ENCODE measurements around the gene PHF5A.

PHF5A gene

DNA sequence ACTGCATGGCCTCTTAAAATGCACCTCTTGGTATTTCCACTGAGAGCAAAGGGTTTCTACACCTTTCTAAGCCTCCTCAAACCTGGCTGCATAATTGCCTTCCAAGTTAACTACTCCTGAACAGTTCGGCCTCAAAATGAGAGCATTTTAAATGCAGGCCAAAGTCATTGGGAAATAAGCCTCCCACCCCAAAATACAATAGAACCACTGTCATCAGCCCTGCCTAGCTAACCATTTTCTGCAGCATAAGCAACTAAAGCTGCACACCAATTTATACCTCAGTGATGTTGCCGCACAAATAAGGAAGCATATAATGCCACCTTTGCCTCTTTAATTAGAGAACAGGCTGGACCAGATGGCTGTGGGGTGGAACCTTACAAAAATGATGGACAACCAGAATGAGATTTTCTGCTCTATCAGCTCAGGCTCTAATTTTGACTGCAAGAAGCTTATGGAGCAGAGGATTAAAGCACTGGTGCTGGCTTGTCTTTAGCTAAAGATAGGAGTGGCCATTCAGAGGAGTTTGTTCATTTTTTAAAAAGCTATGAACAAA, 26.2 kb downstream of the PHF5A start:
- TF ChIP-seq TAF1 (IDR thresholded peaks at IDR 0.05; ENCODE audit: borderline replicate concordance, insufficient read depth, low read length) (no peak), POLR2AphosphoS5 (IDR thresholded peaks at IDR 0.05; ENCODE audit: low read depth, low read length) (no peak), SIN3A (IDR thresholded peaks at IDR 0.05; ENCODE audit: borderline replicate concordance, insufficient read depth, low read length) (no peak), REST (IDR thresholded peaks at IDR 0.05; ENCODE audit: insufficient read depth in 1 of 2, low read depth in 2 of 2, low read length in 2 of 2) (no peak), FOXP2 (optimal IDR thresholded peaks at IDR 0.05; ENCODE audit: borderline replicate concordance, extremely low read depth, extremely low read length, insufficient read depth) (no peak)

DNA sequence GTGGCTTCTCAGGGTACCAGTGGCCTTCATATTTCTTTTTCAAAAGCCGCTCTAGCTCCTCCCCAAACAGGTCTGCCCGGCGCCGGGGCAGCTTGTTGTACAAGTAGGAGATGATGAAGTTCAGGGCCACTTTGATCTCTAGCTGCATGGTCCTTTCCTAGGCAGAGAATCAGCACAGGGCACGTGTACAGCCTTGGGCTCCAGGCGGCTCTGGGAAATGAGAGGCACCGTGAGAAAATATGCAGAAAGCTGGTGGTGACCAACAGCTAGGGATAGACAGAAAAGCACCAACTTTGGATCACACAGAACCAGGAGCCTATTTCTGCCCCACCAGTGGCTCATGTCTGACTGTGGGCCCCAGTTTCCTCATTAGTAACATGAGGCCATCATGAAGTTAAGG, 31.3 kb downstream of the PHF5A start:
- no peak for TF ChIP-seq TAF1 (IDR thresholded peaks at IDR 0.05; ENCODE audit: borderline replicate concordance, insufficient read depth, low read length)
- no peak for TF ChIP-seq SIN3A (IDR thresholded peaks at IDR 0.05; ENCODE audit: borderline replicate concordance, insufficient read depth, low read length)
- no peak for TF ChIP-seq FOXP2 (optimal IDR thresholded peaks at IDR 0.05; ENCODE audit: borderline replicate concordance, extremely low read depth, extremely low read length, insufficient read depth)
- no peak for TF ChIP-seq POLR2AphosphoS5 (IDR thresholded peaks at IDR 0.05; ENCODE audit: low read depth, low read length)
- TF ChIP-seq REST (IDR thresholded peaks at IDR 0.05; ENCODE audit: insufficient read depth in 1 of 2, low read depth in 2 of 2, low read length in 2 of 2) = no peak

DNA sequence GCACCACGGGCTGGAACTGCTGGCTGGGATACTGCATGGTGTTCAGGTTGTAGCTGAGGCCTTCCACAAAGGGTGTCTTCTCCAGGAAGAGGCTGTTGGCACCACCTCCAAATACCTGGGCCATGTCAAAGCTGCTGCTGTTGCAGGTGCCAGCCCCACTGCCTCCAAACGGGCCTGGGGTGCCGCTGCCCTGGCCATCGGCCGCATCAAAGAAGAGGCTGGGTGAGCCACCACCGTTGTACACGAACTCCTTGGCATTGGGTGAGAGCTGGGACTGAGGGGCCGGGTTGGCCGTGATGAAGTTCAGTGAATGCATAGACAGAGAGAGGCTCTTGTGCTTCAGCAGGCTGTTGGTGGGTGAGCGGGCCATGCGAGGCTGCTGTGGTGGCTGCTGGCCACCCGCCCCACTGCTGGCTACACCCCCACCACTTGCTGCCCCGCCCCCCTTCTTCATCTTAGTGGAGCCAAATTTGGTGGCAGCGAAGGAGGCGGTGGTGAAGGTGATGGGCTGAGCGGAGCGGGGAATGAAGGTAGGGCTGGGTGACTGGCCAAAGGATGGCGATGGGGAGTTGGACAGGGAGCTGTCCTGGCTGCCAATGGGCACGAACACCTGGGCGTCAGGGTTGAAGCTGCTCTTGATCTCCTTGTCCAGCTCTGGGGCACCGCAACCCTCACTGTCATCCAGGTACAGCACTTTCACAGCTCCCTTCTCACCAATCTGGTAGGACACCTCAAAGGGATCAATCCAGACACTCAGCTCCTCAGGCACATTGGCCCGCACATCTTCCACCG, 32.0 kb downstream of the PHF5A start:
- TF ChIP-seq POLR2AphosphoS5 (IDR thresholded peaks at IDR 0.05; ENCODE audit: low read depth, low read length) = no peak
- TF ChIP-seq TAF1 (IDR thresholded peaks at IDR 0.05; ENCODE audit: borderline replicate concordance, insufficient read depth, low read length) = no peak
- no peak for TF ChIP-seq SIN3A (IDR thresholded peaks at IDR 0.05; ENCODE audit: borderline replicate concordance, insufficient read depth, low read length)
- no peak for TF ChIP-seq REST (IDR thresholded peaks at IDR 0.05; ENCODE audit: insufficient read depth in 1 of 2, low read depth in 2 of 2, low read length in 2 of 2)
- TF ChIP-seq FOXP2 (optimal IDR thresholded peaks at IDR 0.05; ENCODE audit: borderline replicate concordance, extremely low read depth, extremely low read length, insufficient read depth) = no peak

DNA sequence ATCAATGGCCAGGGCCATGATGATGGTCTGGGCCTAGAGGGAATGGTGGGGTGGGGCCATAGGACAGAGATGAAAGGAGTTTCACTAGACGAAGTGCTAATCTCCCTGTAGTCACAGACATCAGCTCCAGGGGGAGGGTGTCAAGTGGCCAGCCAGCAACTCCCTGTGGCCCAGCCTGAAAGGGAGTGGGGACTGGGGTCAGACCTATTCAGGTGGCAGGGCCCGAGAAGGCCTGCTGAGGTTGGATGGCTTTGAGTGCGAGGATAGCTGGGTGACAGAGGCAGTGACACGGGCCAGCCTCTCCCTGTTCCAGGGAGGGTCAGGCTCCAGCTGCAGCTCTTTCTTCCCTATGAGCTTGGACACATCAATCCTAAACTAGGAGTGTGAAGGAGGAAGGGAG, 32.9 kb downstream of the PHF5A start:
- TF ChIP-seq REST (IDR thresholded peaks at IDR 0.05; ENCODE audit: insufficient read depth in 1 of 2, low read depth in 2 of 2, low read length in 2 of 2) (no peak), POLR2AphosphoS5 (IDR thresholded peaks at IDR 0.05; ENCODE audit: low read depth, low read length) (no peak), SIN3A (IDR thresholded peaks at IDR 0.05; ENCODE audit: borderline replicate concordance, insufficient read depth, low read length) (no peak), FOXP2 (optimal IDR thresholded peaks at IDR 0.05; ENCODE audit: borderline replicate concordance, extremely low read depth, extremely low read length, insufficient read depth) (no peak), TAF1 (IDR thresholded peaks at IDR 0.05; ENCODE audit: borderline replicate concordance, insufficient read depth, low read length) (no peak)
